PC-3 (cell line): Measurements from ENCODE around the gene VSIR. TPM values are rescaled to one million over a fixed set of nuclear protein-coding genes. Genes with fewer than 3 reads are reported as not detected.

ENCODE experiments used
- ATAC-seq: fragments of 200-7000 bp; cut with Tn5 transposase; 2 replicates; pipeline ENCODE4 v1.9.1; 2020; ENCODE audit warnings: mild to moderate bottlenecking, moderate library complexity
- BruUV-seq: library from RNA; stranded (reverse); fragments of 400-500 nt; replicated peaks from 2 replicates; lab custom pipeline; 2021; lab: Mats Ljungman, UMichigan
- CTCF ChIA-PET: fragments of 300-600 bp; sonication (Branson Sonifier 250); formaldehyde crosslinking; loops from one replicate; lab custom pipeline; 2022; ENCODE audit warnings: antibody characterized with exemption; lab: Charles Lee
- POLR2A ChIA-PET: fragments of 300-600 bp; sonication (Branson Sonifier 250); formaldehyde crosslinking; loops from one replicate; lab custom pipeline; 2022; ENCODE audit warnings: antibody characterized with exemption; ENCODE audit not compliant: unreplicated experiment; lab: Charles Lee
- DNase-seq: peaks from one replicate; pipeline ENCODE4 v3.0.0-alpha.2; 2015
- H2AFZ ChIP-seq: fragments of 300-600 bp; sonication (generic); 2 replicates; pipeline ENCODE4 v1.6.0; 2016; ENCODE audit warnings: antibody characterized with exemption, low read length
- H3F3A ChIP-seq: fragments of 300-600 bp; sonication (generic); one replicate; pipeline ENCODE4 v1.6.0; 2017; ENCODE audit warnings: antibody characterized with exemption, low read length, control low read depth, mild to moderate bottlenecking; ENCODE audit not compliant: unreplicated experiment
- H3K27ac ChIP-seq: fragments of 300-600 bp; sonication (generic); 2 replicates; pipeline ENCODE4 v1.5.1; 2016; ENCODE audit warnings: mild to moderate bottlenecking, low read length
- H3K27me3 ChIP-seq: fragments of 300-600 bp; sonication (generic); 2 replicates; pipeline ENCODE4 v1.6.1; 2016; ENCODE audit warnings: low read length, mixed read lengths
- H3K36me3 ChIP-seq: fragments of 300-600 bp; sonication (generic); 2 replicates; pipeline ENCODE4 v1.6.1; 2016; ENCODE audit warnings: low read depth, mixed run types, low read length, mixed read lengths
- H3K4me1 ChIP-seq: fragments of 300-600 bp; sonication (generic); 2 replicates; pipeline ENCODE4 v1.5.1; 2016; ENCODE audit warnings: low read length; ENCODE audit not compliant: insufficient read depth
- H3K4me2 ChIP-seq: fragments of 300-600 bp; sonication (generic); 2 replicates; pipeline ENCODE4 v1.6.0; 2016; ENCODE audit warnings: low read length
- H3K4me3 ChIP-seq: fragments of 300-600 bp; sonication (generic); 2 replicates; pipeline ENCODE4 v1.5.1; 2016; ENCODE audit warnings: mild to moderate bottlenecking, low read length, mixed read lengths
- H3K79me2 ChIP-seq: fragments of 300-600 bp; sonication (generic); 2 replicates; pipeline ENCODE4 v1.6.1; 2017; ENCODE audit warnings: low read length, mixed read lengths
- H3K9ac ChIP-seq: fragments of 300-600 bp; sonication (generic); 2 replicates; pipeline ENCODE4 v1.6.0; 2016; ENCODE audit warnings: mild to moderate bottlenecking, low read length
- H3K9me2 ChIP-seq: fragments of 300-600 bp; sonication (generic); replicated peaks from 2 replicates; pipeline ENCODE4 v1.6.1; 2016; ENCODE audit warnings: mixed run types, low read length, mixed read lengths
- H3K9me3 ChIP-seq: fragments of 300-600 bp; sonication (generic); 2 replicates; pipeline ENCODE4 v1.6.1; 2016; ENCODE audit warnings: low read length, mixed read lengths
- H4K20me1 ChIP-seq: fragments of 300-600 bp; sonication (generic); 2 replicates; pipeline ENCODE4 v1.6.1; 2016; ENCODE audit warnings: low read length, mixed read lengths
- EZH2 ChIP-seq: fragments of 300-600 bp; sonication (generic); IDR thresholded peaks from one replicate; pipeline ENCODE4 v1.6.1; 2017; ENCODE audit warnings: antibody characterized with exemption, mild to moderate bottlenecking, low read length; ENCODE audit not compliant: unreplicated experiment
- EZH2phosphoT487 ChIP-seq: fragments of 300-600 bp; sonication (generic); IDR thresholded peaks from 2 replicates; pipeline ENCODE4 v1.6.1; 2018; ENCODE audit warnings: mild to moderate bottlenecking, antibody characterized with exemption, low read length, borderline replicate concordance
- intact Hi-C: fragments of 100-400 bp; cut with micrococcal nuclease; formaldehyde crosslinking; loops from 2 replicates; pipeline ENCODE4 v1.9.0; 2023
- total RNA-seq: library from RNA; depleted of rRNA; stranded (reverse); fragments of >200 nt; gene quantifications from 2 replicates; pipeline ENCODE4 v1.2.3, GENCODE V29; 2014
- TF ChIP-seq, protein P1 (sequence below): fragments of 300-600 bp; sonication (generic); conservative IDR thresholded peaks from 2 replicates; pipeline ENCODE4 v1.5.1; 2017; ENCODE audit warnings: antibody characterized with exemption, low read depth, mild to moderate bottlenecking, low read length

The VSIR gene
- total RNA-seq, 1 experiment from 2014 or later = 14.1 TPM

DNA sequence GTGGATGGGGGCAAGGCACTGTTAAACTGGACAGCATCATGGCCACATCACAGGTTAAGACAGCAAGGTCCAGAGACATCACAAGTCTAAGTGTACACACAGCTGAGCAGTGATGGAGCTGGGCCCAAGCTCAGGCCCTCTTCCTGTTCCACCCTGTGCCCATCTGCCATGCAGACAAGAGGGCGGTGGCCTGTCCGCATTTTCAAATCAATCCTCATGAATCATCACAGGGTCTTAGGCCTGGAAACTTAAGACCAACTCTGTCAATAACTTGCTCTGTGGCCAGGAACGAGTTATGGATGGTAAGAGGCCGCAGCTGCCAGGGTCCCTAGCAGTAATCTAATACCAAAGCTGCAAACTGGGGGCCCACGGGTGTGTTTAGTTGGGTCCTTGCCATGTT, 56.9 kb downstream of the VSIR start:
- no peak overlapping the region for H3K27ac ChIP-seq
- no peak for TF ChIP-seq EZH2phosphoT487
- TF ChIP-seq, protein P1, sequence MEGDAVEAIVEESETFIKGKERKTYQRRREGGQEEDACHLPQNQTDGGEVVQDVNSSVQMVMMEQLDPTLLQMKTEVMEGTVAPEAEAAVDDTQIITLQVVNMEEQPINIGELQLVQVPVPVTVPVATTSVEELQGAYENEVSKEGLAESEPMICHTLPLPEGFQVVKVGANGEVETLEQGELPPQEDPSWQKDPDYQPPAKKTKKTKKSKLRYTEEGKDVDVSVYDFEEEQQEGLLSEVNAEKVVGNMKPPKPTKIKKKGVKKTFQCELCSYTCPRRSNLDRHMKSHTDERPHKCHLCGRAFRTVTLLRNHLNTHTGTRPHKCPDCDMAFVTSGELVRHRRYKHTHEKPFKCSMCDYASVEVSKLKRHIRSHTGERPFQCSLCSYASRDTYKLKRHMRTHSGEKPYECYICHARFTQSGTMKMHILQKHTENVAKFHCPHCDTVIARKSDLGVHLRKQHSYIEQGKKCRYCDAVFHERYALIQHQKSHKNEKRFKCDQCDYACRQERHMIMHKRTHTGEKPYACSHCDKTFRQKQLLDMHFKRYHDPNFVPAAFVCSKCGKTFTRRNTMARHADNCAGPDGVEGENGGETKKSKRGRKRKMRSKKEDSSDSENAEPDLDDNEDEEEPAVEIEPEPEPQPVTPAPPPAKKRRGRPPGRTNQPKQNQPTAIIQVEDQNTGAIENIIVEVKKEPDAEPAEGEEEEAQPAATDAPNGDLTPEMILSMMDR = no peak
- no peak for TF ChIP-seq EZH2
- DNase-seq = no peak
- H3K36me3 ChIP-seq = no peaks in the 10 kb centered on the region
- H3K4me3 ChIP-seq = no peak overlapping the region
- H3K4me1 ChIP-seq = no peaks in the 10 kb centered on the region
- intact Hi-C loops = no loop called here
- no peaks in the 10 kb centered on the region for H3K27me3 ChIP-seq
- no peak overlapping the region for H3K4me2 ChIP-seq
- H3F3A ChIP-seq = no peaks in the 10 kb centered on the region
- no peaks in the 10 kb centered on the region for H3K9me3 ChIP-seq
- POLR2A ChIA-PET = no interaction called here
- CTCF ChIA-PET = no interaction called here
- no peak overlapping the region for H3K9ac ChIP-seq
- H3K79me2 ChIP-seq = no peaks in the 10 kb centered on the region
- no peak overlapping the region for H2AFZ ChIP-seq
- no peaks in the 10 kb centered on the region for H3K9me2 ChIP-seq
- no peak for ATAC-seq
- no peaks in the 10 kb centered on the region for H4K20me1 ChIP-seq
- no TSS peak for BruUV-seq

DNA sequence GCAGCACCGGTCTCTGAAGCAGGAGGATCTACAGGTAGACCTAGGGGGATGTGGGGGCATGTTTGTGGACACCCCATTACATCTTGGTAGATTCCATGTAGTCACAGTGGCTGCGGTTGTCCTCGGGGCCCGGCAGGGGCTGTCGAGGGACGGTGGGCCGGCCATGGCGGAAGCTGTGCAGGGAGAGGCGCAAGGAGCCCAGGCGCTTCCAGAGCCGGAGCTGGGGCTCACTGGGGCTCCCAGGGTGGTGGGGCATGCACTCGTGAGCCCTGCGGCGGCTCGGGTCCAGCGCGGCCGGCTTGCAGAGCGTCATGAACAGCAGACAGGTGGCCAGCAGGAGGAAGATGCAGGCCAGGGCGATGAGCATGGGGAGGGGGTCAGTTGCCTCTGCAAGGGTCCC, 57.5 kb downstream of the VSIR start:
- H3K9me2 ChIP-seq = no peaks in the 10 kb centered on the region
- ATAC-seq = no peak
- H3K9ac ChIP-seq = no peak overlapping the region
- H4K20me1 ChIP-seq = no peaks in the 10 kb centered on the region
- TF ChIP-seq EZH2 (no peak), EZH2phosphoT487 (no peak)
- TF ChIP-seq, protein P1 = no peak
- H3K27ac ChIP-seq = no peak overlapping the region
- H2AFZ ChIP-seq = no peak overlapping the region
- POLR2A ChIA-PET = no interaction called here
- no peak overlapping the region for H3K4me3 ChIP-seq
- H3K79me2 ChIP-seq = no peaks in the 10 kb centered on the region
- no peaks in the 10 kb centered on the region for H3K9me3 ChIP-seq
- intact Hi-C loops = no loop called here
- CTCF ChIA-PET = no interaction called here
- no peaks in the 10 kb centered on the region for H3F3A ChIP-seq
- BruUV-seq = no TSS peak
- no peaks in the 10 kb centered on the region for H3K4me1 ChIP-seq
- H3K36me3 ChIP-seq = no peaks in the 10 kb centered on the region
- DNase-seq = no peak
- H3K4me2 ChIP-seq = no peak overlapping the region
- H3K27me3 ChIP-seq = no peaks in the 10 kb centered on the region

DNA sequence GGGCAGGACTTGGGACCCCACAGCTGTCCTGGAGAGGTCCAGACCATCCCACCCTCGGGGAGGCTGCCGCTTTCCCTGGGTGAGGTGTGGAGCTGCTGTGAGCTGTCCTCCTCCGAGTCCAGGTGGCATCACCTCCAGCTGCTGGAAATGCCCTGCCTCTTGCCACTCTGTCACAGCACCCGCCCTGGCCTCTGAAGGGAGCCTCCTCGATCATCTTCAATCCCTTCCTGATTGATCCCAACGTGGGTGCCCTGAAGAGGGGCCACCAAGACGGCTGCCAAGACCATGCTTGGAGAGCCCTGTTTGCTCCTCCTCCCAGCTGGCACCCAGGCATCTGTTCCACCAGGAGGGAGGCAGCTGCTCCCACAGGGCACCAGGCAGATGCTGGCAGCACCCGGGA, 58.3 kb downstream of the VSIR start:
- CTCF ChIA-PET = no interaction called here
- no peak overlapping the region for H3K9ac ChIP-seq
- POLR2A ChIA-PET = no interaction called here
- H3K9me3 ChIP-seq = no peaks in the 10 kb centered on the region
- H3K9me2 ChIP-seq = no peaks in the 10 kb centered on the region
- no TSS peak for BruUV-seq
- H4K20me1 ChIP-seq = no peaks in the 10 kb centered on the region
- no peak overlapping the region for H3K4me3 ChIP-seq
- intact Hi-C loops = no loop called here
- no peak overlapping the region for H3K27ac ChIP-seq
- no peak overlapping the region for H3K4me2 ChIP-seq
- H3F3A ChIP-seq = no peaks in the 10 kb centered on the region
- DNase-seq (no peak), ATAC-seq (no peak)
- no peaks in the 10 kb centered on the region for H3K4me1 ChIP-seq
- H3K27me3 ChIP-seq = no peaks in the 10 kb centered on the region
- no peaks in the 10 kb centered on the region for H3K79me2 ChIP-seq
- H3K36me3 ChIP-seq = no peaks in the 10 kb centered on the region
- H2AFZ ChIP-seq = no peak overlapping the region
- TF ChIP-seq EZH2 (no peak), EZH2phosphoT487 (no peak)
- TF ChIP-seq, protein P1 = no peak
